Activated CD4-positive, CD25-positive, alpha-beta regulatory T cell treated with anti-CD3 and anti-CD28 coated beads, Interleukin-2, amount 50 U/mL, for 72 hours (primary cell): Measurements from ENCODE around the gene KRTAP10-4.
A peak's percentile ranks its signal among the peaks of the same experiment; 100 is the strongest.
"Not testable (repeated sequence)": the region's sequence is repeated elsewhere in the genome, so short reads cannot be mapped to it uniquely, and the experiment has no call there.

Source experiments
- DNase-seq: peaks from one replicate; pipeline ENCODE4 v3.0.0; 2021

Gene KRTAP10-4

GRCh38 chr21:44573630-44574456 lies at the start of gene KRTAP10-4:
Gene KRTAP10-4, plus strand, starts transcription at chr21:44573729. Its CDS starts 30 bp downstream, at chr21:44573759.
- DNase-seq: not testable (repeated sequence)

DNA sequence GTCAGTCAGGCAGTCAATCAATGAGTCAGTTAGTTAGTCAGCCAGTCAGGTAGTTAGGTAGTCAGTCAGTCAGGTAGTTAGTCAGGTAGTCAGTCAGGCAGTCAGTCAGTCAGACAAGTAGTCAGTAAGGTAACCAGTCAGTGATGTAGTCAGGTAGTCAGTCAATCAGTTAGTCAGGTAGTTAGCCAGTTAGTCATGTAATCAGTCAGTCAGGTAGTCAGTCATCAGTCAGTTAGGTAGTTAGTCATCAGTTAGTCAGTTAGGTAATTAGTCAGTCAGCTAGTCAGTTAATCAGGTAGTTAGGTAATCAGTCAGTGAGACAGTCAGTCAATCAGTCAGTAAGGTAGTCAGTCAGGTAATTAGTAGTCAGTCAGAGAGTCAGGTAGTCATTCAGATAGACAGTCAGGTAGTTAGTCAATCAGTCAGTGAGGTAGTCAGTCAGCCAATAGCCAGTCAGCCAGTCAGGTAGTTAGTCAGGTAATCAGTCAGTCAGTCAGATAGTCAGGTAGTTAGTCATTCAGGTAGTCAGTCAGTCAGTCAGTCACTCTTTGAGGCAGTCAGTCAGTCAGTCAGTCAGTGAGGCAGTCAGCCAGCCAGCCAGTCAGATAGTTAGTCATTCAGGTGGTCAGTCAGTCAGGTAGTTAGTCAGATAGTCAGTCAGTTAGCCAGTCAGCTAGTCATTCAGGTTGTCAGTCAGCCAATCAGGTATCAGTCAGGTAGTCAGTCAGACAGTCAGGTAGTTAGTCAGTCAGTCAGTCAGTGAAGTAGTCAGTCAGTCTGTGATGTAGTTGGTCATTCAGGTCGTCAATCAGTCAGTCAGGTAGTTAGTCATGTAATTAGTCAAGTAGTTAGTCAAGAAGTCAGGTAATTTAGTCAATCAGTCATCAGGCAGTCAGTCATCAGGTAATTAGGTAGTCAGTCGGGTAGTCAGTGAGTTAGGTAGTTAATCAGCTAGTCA lies 48.8 kb upstream of the KRTAP10-4 start:
- DNase-seq: peak; percentile 22

- no peak for DNase-seq
Measured at GRCh38 chr21:44525391-44526095, 48.0 kb upstream of the KRTAP10-4 start.

- peak; percentile 8 for DNase-seq
Measured at GRCh38 chr21:44526096-44526997, 47.2 kb upstream of the KRTAP10-4 start.

DNA sequence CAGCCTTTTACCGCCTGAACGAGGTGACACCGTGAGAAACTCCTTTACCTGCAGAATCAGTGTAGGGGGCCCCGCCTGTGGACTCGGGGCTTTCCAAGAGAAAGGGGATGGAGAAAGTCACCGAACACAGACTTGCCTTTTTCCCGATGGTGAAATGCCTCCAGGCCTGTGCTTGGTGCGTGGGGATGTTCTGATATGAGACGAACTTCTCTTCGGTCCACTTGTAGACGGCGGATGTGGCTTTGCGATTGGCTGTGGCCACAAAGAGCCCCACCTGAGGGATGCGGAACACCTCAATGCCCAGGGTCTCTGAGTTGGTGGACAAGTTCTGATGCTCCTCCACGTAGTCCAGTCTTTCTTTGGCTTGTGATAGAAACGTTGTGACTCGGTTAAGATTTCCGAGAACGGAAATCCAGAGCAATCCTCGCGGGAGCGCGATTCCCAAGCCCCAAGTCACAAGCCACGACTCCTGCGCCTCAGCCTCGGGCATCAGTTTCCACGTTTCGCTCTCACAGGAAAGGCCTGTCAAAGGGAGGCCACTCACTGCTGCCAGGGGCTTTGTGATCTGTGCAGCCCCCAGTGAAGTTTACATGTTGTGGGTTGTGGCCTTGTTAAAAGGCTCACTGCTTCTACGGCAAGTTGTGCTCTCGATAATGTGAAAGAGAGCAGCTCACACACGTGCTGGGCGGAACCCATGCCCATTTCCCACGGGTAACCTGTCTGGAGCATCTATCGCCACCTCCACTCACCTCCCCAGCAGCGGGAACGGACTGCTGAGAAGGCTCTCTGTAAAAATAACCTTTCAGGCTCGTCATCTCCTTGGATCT lies 46.2 kb upstream of the KRTAP10-4 start:
- no peak for DNase-seq

GRCh38 chr21:44527983-44528633 lies 45.4 kb upstream of the KRTAP10-4 start:
- peak; percentile 21 for DNase-seq

GRCh38 chr21:44528634-44528995 lies 44.9 kb upstream of the KRTAP10-4 start:
- DNase-seq: peak; percentile 24

GRCh38 chr21:44529011-44529421 lies 44.5 kb upstream of the KRTAP10-4 start:
- DNase-seq: peak; percentile 22

DNA sequence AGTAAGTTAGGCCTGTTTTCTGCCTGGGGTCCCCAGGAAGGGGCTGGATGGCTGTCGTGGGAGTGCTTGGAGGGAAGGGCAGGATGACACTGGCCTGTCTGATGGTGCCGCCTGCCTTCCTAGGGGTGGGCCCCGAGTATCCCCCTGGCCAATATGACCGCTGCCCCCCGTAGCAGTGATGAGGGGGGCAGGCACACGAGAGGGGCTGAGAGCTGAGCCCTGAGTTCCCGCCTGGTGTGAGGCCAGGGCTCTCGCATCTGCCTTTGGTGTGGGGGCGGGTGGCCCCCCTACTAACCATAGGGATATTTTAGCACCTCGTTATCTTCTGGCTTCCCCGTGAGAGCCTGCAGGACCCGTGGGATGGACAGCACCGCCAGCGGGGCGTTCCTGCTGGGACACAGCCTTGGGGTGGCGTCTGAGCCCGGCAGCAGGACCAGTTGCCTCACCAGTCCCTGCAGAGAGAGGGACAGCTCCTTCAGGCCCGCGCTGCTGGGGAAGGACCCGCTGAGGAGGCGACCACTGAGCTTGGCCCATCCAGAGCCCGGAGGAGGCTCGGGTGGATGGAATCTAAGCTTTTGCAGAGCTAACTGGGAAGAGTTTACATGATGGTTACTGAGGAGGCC lies 43.9 kb upstream of the KRTAP10-4 start:
- peak; percentile 26 for DNase-seq

- DNase-seq: no peak
Measured at GRCh38 chr21:44530221-44530902, 43.2 kb upstream of the KRTAP10-4 start.

GRCh38 chr21:44530903-44531605 lies 42.5 kb upstream of the KRTAP10-4 start:
- peak; percentile 26 for DNase-seq

DNA sequence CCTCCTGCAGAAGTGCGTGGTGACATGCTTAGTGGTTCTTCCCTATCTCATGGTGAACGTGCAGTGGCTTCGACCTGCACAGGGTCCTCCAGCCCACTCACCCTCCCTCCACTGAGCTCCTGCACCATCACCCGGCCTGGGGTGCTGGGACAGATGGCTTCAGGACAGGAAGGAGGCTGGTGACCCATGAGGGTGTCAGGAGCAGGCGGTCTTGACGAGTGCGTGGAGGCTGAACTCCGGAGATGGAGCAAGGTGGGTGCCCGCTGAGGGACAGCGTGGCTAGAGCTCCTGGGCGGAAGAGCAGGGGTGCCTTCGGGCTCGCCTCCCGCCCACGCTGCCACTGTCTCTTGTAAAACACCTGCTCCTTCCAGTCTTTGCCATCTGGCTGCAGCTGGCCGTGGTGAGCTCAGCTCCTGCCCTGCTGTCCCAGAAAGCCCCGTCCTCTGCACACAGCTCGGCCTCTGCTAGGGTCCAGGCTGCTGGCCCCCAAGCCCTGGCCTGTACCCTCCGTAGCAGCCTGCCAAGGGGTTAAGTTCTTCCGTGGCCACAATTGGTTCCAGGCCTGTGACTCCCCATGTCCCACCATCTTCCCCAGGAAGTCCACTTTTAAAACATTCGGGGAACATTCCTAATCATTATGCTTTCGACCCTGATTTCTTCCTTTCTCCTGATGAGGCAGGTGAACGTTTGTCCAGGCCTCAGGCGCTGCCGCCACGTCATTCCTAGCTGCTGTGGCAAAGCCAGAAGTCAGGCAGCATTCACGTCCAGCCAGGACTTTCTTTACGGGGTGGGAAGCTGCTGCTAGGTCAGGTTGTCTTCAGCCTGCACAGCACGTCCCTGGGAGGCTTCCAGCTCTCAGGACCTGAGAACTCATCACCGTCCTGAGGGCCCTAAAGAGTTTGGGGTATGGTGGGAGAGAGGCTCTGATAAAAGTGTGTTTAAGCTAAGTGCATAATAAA lies 41.6 kb upstream of the KRTAP10-4 start:
- peak; percentile 18 for DNase-seq

DNA sequence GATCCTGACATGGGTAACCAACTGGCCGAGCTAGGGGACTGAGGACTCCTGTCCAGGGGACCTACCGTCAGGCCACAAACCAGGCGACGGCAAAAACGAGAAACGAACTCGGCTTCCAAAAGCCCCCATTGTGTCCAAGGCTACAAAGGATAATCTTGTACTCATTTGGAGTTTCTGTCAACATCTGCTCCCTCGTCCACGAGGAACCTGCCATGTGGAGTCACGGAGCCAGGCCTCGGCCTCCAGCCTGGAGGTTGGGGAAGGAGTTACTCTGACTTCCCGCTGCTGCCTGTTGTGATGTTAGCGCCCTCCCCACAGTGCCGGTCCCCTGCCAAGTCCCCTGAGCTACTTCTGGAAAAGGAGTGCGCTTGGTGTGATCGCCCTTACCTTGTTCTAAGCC lies 40.8 kb upstream of the KRTAP10-4 start:
- DNase-seq: peak; percentile 19

DNA sequence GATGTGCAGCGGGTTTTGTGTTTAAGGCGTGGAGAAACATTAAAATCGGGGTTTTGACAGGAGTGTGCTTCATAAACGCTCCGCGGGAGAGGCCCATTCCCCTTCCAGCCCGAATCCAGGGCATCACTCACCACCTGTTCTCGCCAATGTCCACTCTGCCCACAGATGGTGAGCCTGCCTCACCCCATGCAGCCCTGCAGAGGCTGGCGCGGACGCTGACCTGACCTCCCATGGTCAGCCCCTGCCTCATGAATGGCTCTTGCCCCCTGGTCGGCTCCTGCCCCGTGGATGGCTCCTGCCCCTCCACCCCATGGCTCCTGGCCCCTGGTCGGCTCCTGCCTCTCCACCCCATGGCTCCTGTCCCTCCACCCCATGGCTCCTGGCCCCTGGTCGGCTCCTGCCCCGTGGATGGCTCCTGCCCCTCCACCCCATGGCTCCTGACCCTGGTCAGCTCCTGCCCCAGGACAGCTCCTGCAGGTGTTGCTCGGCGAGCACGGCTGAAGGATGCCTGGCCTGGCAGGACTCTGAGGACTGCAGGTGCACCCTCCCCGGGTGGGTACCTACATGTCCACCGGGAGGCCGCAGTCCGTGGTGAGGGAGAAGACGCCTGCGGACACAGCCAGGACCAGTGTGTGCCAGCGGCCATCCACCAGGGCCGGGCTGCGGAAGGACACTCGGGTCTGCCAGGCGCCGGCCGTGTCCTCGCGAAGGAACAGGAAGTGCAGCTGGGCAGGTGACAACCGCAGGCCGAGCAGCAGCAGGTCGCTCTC lies 40.2 kb upstream of the KRTAP10-4 start:
- DNase-seq: peak; percentile 27

GRCh38 chr21:44533891-44534627 lies 39.5 kb upstream of the KRTAP10-4 start:
- DNase-seq: no peak

DNA sequence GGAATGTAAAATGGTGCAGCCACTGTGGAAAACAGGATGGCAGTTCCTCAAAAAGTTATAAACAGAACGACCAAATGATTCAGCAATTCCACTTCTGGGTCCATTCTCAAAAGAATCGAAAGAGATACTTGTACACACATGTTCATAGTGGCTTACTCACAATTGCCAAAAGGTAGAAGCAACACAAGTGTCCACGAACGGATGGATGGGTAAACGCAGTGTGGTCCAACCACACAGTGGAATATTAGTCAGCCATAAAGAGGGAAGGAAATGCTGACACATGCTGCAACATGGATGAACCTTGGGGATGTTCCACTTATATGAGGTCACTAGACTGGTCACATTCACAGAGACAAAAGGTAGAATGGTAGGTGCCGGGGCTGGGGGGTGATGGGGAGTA lies 38.8 kb upstream of the KRTAP10-4 start:
- DNase-seq: no peak
